HG03469 (cell line): ENCODE data around the gene IL31.
"Not testable (repeated sequence)": the region's sequence is repeated elsewhere in the genome, so short reads cannot be mapped to it uniquely, and the experiment has no call there.

ENCODE experiments used
- ATAC-seq: cut with Tn5 transposase; IDR thresholded peaks from one replicate; pipeline ENCODE4 v1.9.1; 2021; ENCODE audit warnings: mild to moderate bottlenecking, moderate library complexity, moderate number of reproducible peaks; ENCODE audit not compliant: unreplicated experiment

Gene IL31

DNA sequence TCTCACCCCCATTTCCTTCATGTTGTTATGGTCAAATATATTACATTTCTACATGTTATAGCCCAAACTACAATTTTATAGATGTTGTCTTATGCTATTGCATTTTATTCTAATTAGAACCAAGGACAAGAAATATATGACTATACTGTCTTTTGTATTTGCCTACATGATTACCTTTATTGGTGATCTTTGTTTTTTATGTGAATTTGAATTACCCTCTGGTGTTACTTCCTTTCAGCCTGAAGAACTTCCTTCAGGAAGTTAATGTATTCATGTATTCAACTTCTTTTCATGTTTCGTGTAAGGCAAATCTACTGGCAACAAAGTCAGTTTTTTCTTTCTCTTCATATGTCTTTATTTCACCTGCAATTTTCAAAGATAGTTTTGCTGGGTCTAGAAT, 20.8 kb upstream of the IL31 start:
- ATAC-seq: no peak

- no peak for ATAC-seq
Measured at GRCh38 chr12:122192441-122192840, 18.4 kb upstream of the IL31 start.

DNA sequence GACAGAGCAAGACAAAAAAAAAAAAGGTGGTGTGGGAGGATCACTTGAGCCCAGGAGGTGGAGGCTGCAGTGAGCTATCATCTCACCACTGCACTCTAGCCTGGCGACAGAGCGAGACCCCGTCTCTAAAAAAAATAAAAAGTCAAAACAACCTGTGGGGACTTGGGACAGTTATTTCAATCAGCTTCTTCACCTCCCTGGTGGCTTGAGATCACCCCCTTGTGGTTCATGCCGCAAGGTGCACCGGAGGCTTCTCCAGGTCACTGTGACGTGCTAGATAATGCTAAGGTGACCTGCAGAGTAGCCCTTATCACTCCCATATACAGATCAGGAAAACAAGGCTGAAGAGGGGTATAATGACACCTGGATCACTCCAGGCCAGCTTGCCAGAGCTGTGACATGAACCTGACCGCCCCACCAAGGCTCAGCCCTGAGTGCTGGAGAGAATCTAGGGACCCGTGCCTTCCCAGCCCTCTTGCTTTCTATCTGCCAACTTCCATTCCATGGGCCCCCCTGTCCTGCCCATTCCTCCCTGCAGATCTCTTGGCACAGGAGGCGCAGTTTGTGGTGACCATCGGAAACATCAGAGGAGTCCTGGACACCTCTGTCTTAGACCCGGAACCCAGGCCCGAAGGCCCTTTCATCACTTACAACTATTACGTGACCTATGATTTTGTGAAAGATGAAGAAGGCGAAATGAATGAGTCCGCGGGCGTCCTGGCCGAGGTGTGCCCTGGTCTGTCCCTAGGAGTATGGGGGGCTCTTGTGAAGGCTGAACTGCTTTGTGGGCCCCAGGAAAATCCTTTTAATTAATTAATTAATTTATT, 17.0 kb upstream of the IL31 start:
- ATAC-seq: no peak

DNA sequence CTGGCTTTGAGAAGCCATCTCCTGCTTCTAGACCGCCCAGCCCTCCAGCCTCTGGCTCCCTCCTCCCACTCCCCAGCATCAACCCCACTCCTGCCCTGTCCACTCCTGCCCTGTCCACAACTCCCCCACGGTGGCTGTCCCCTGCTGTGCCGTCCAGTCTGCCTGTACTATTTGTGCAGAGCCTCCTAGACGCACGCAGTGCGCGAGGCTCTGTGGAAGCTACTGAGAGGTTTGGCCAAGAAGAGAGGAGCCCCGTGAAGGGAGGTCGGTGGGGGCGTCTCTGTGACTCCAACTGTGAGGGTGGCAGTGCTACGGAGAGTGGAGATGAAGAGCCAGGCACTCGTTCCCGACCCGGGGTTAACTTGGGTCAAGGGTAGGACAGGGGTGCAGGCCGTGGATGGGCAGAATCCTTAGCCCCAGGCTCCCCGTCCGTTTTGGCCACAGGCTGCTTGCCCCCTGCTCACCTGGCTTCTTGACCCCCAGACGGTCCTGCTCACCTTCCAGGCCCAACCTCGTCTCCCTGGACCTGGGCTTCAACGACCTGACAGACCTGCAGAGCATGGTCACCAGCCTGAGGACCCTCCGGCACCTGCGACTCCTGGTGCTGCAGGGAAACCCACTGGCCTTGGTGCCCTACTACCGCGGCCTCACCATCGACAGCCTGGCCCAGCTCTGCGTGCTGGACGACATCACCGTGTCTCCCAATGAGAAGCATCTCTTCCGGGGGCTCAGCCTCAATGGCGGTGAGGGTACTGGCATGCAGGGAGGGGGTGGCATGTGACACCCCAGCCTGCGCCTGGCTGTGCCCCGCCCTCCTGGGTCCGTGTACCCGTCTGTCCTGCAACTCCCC, 15.8 kb upstream of the IL31 start:
- no peak for ATAC-seq

GRCh38 chr12:122187466-122187865, 13.4 kb upstream of the IL31 start:
- no peak for ATAC-seq

DNA sequence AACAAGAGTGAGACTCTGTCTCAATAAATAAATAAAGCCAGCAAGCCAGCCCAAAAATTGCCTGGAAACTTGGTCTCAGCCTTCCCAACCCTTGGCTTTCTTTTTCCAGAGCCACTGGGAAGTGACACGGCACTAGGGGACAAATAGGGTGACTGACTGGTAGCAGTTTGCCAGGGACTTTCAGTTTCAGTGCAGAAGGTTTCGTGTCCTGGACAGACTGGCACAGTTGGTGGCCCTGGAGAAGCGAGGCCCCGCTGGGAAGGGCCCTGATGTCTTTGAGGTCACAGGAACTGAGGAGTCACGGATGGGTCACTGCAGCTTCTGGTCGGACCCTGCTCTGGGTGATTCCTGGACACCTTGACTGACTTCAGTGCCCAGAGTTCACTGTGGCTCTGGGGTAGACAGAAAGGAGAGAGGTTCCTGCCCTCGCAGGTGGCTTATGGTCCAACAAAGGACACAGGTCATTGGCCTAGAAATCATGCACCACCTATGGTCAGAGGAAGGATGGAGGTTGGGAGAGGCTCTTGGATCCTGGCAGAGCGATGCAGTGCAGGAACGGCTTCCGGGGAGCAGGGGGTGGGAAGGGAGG, 11.6 kb upstream of the IL31 start:
- ATAC-seq: no peak

- no peak for ATAC-seq
Measured at GRCh38 chr12:122185079-122185478, 11.1 kb upstream of the IL31 start.

DNA sequence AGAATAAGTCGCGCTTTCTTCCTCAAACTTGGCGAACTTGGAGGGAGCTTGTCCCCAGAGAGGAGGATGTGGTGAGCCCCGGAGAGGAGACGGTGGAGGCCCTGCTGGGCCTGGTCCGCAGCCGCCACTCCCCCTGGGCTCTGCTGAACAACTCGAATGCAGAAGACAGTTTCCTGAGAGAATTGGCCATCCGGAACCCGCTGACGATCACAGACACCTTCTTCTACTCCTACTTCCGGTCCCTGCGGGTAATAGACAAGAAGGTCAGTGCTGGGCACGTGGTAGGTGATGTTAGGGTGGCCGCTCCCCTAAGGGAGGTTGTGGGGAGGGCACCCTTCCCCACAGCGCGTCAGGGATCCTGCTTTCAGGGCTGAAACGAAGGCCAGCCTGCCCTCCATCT, 10.5 kb upstream of the IL31 start:
- no peak for ATAC-seq

DNA sequence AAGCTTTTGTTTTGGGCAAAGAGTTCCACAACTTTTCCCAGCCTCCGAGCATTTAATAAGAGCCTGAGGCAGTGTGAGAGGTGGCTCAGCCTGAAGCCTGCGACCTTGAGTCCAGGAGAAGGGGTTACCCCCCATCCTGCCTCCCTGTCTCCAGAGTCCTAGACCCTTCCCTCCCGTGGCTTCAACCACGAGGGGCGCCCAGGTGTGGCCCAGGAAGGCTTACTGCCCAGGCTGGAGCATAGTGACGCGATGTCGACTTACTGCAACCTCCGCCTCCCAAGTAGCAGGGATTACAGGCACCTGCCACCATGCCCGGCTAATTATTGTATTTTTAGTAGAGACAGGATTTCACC, 9.5 kb upstream of the IL31 start:
- ATAC-seq: no peak

- ATAC-seq: no peak
Measured at GRCh38 chr12:122182887-122183587, 9.0 kb upstream of the IL31 start, which contains the start of gene LRRC43. TSS of gene LRRC43 (plus strand) at chr12:122183123. CDS start at chr12:122183145, 22 bp downstream.

DNA sequence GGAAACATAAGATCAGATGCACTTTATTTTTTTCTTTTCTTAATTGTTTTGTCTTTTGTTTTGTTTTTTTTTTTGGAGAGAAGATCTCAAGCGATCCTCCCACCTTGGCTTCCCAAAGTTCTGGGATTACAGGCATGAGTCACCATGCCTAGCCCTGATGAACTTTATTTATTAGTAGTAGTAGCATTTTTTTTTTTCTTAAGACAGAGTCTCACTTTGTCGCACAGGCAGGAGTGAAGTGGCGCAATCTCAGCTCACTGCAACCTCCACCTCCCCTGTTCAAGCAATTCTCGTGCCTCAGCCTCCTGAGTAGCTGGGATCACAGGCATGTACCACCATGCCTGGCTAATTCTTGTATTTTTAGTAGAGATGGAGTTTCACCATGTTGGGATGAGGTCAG, 2.5 kb upstream of the IL31 start:
- ATAC-seq: not testable (repeated sequence)

DNA sequence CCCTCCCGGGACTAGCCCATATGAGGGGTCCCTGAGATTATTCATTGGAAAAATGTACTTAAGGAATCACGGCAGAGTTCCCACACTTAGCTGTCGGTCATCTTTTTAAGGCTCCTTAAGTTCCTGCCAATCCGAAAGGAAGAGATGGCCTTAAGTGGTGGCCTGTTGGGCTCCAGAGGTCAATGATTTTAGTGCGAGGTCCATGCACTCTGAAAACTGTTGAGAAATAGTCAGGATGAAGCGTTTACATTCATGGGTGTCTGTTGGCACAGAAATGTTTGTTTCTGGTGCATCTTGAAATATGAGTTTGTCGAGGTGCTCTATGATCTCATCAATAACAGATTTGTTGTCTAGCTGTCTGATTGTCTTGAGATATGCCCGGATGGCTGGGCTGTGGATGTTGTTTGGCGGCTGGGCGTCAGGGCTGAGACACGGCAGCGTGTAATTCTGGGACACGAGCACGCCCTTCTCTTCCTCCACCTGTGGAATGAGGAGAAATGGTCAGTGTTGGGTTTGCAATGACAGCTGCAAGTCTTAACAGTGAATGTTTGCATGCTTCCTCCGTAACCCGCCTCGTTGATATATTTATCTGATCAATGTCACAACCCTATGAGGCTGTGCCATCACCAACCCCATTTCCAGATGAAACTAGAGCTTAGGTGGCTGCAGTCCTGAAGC, 1.6 kb downstream of the IL31 start:
- ATAC-seq: no peak

DNA sequence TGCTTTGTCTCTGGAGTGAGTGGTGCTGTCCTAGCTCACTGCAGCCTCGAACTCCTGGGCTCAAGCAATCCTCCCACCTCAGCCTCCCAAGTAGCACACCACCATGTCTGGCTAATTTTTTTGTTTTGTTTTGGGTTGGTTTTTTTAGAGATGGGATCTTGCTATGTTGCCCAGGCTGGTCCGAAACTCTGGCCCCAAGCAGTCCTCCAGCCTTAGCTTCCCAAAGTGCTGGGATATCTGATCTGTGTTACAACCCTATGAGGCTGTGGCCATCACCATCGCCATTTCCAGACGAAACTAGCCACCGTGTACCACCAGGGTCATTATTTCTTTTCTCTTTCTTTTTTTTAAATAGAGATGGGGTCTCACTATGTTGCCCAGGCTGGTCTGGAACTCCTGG, 2.6 kb downstream of the IL31 start:
- ATAC-seq: no peak

DNA sequence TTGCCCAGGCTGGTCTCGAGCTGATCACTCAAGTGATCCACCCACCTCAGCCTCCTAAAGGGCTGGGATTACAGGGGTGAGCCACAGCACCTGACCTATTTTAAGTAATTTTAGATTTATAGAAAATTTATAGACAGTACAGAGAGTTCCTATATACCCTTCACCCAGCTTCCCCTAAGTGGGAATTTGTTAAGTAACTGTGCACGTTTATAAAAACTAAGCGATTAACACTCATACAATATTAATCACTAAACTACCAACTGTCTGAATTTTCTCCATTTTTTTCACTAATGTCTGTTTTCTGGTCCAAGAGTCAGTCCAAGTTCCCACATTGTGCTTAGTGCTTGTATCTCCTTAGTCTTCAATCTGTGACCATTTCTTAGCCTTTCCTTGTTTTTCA, 5.5 kb downstream of the IL31 start:
- no peak for ATAC-seq

GRCh38 chr12:122167356-122167925, 6.6 kb downstream of the IL31 start:
- no peak for ATAC-seq

DNA sequence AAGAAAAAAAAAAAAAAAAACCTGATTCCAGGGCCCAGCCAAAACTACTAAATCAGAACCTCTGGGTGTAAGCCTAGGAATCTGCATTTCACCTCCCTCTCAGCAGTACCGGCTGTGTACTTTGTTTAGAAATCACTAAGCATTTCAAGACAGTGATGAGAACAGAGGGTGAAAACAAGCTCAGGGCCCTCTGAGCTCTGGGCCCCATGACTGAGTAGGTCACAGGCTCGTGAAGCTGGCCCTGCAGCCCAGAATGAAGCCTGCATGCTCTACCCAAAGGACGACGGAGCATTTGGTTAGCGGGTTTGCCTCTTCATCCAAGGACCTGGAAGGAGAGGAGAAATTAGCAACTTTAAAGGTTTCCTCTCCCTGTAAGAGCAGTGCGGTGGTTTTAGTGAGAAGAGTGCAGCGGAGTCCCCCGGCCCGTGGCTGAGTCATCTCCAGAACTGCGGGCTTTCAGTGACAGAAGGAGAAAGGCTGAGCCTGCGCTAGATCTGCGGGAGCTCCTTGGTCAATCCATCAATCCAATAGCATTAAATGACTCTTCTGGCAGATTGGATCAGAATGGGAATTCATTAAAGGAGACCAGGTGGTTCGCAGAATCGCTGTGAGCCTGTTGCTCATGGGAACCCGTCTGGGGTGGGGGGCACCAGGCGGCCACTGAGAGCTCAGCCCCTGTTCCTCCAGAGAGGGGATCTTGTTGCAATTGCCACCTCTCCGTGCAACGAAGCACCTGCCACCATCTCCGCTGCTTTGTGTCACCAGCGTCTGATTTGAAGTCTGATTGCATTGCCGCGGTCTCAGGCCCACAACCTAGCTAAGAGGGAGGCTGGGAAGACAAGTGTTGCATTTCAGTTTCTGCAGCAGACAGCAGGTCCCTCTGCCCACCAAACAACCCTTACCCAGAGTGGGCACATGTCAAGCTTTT, 7.3 kb downstream of the IL31 start:
- ATAC-seq: no peak

GRCh38 chr12:122162976-122163375, 11.0 kb downstream of the IL31 start:
- no peak for ATAC-seq

DNA sequence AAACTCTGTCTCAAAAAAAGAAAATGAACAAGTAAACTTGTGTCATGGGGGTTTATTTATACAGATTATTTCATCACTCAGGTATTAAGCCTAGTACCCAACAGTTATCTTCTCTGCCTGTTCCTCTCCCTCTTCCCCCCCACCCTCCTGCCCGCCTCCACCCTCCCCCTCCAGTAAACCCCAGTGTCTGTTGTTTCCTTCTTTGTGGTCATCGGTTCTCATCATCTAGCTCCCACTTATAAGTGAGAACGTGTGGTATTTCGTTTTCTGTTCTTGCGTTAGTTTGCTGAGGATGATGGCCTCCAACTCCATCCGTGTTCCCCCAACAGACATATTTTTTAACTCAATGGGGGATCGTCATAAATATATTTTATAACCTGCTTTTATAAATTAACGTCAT, 12.3 kb downstream of the IL31 start:
- ATAC-seq: no peak

- no peak for ATAC-seq
Measured at GRCh38 chr12:122160761-122161160, 13.3 kb downstream of the IL31 start.
